Fibroblast of skin of scalp (primary cell): ENCODE measurements around the gene IGSF21. TPM values are rescaled to one million over a fixed set of nuclear protein-coding genes. Genes with fewer than 3 reads are reported as not detected.

ENCODE experiments used
- DNase-seq: peaks from one replicate; pipeline ENCODE4 v3.0.0-alpha.2; 2013
- polyA plus RNA-seq, 2 experiments: library from polyadenylated mRNA; unstranded; fragments of 120-200 nt; gene quantifications; one replicate each; pipeline ENCODE4 v1.2.1, GENCODE V29; 2013; ENCODE audit not compliant: insufficient read length in 2 of 2

The IGSF21 gene
- polyA plus RNA-seq (2013, experiment 1 of 2; ENCODE audit: insufficient read length): not detected
- polyA plus RNA-seq (2013, experiment 2 of 2; ENCODE audit: insufficient read length): 0.31 TPM

DNA sequence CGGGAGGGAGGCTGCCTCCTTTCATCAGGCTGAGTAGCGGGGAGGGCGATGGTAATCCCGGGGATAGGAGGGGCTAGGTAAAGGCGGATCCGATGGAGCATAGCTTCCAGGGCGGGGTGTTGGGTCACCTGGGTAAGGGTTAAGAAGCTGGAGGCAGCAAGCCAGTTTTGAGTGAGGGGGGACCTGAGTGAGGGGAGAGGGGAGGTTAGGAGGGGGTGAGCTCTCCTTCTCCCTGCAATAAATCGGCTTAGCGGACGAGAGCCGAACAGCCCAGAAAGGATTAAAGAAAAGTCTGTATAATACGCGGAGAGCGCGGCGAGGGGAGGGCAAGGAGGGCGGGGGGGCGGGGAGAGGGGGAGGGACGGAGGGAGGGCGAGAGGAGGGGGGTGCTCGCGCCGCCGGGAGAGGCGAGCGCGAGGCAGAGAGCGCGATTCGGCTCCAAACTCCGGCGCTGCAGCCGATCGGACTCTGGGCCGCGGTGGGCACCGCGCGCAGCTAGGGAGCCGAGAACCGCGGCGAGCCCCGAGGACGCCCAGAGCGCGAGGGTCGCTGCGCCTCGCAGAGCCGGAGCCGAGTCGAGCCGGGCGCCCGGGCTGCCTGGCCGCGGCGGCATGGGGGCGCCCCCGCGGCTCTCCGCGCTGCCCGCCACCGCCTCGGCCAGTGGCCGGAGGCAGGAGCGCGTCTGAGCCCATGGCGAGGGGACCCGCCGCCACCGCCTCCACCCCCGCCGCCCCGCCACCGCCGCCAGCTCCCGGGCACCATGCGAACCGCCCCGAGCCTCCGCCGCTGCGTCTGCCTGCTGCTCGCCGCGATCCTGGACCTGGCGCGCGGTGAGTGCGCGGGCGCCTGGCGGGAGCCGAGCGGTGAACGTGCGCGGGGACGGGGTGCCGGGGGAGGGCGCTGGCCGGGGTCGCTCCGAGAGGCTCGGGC, at the start of gene IGSF21:
IGSF21 (plus strand) TSS at position 430 of the 930 bp plus-strand sequence; CDS start at position 761, 331 bp downstream.
- DNase-seq: no peak

DNA sequence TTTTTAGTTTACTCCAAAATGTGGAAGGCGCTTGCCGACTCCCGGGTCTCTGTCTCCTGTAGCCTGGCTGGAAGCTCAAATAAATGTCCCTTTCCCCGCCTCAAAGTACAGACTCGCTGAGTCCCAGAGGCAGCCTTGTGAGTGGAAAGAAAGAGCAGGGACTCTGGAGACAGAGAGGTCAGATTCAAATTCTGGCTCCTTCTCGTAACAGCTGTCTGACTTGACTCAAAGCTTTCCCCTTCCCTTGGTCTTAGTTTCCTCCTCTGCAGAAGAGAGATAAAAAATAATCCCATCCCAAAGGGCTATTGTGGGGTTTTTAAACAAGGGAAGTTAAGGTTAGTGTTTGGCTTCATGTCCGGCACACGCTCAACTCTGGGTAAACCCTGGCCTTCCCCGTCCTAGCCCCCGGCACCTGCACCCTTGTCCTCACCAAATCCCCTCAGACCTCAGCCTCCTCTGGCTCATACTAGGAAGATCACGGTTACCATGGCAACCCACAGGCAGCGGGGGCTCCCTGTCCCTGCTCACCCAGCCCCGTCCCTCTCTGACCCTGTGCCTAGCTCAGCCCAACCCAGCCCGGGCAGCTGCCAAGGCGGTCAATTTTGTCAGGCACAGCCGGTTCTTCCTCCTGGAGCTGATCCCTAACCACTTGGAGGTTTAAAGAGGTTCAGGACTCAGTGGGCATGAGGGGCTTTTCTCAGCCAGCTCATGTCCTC, 49.2 kb upstream of the IGSF21 start:
- DNase-seq: no peak

DNA sequence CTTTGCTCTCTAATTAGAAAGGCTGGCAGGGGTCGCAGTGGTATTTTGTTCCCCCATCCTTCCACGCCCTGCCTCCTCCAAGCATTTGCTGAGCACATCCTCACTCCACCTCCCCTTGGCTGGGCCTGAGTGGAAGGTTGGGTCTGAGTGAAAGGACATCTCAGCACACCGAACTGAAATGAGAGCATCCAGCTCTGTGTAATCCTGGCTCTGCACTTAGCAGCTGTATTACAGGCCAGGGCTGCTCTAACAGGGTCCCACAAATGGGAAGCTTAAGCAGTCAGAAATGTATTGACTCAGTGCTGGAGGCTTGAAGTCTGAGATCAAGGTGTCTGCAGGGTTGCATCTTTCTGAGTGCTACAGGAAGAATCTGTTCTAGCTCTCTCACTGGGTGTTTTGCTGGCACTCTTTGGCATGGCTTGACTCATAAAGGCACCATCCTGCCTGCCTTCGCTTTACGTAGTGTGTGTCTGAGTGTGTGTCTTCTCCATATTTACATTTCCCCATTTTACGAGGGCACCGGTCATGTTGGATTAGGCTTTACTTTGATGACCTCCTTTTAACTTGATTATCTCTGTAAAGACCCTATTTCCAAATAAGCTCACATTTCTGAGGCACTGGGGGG, 48.5 kb upstream of the IGSF21 start:
- no peak for DNase-seq

DNA sequence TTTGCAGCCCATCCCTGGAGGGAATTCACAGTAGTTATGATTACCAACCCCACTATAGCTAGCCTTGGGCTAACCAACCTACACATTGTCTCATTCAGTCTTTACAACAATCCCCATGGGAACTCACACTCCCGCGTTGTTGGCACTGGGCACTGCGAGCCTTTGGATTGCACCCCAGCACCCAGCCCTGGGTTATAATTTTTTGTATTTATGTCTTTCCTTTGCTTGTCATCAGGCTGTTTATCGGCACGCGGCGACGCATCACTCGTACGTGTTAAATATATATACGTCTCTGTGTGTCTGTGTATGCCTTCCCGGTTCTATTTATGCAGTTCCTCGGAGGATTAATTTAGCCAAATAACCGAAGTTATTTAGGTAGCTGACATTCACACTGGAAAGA, 47.2 kb upstream of the IGSF21 start:
- no peak for DNase-seq

DNA sequence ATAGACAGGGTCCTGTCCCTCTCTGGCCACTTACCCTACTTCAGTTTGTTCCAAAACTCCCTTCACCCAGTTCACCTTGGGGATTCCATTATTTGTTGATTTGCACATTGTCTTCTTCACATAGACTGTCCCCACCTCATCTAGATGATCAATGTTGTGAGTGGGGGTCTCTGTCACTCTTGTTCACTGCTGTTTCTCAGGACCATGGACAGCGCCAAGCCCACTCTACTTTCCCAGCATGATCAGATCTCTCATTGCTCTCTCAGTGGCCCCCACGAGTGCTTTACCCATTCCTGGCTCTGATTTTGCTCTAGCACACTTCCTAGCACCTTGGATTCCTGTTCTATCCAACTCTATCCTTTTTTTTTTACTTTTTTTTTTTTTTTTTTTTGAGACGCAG, 45.4 kb upstream of the IGSF21 start:
- DNase-seq: no peak

DNA sequence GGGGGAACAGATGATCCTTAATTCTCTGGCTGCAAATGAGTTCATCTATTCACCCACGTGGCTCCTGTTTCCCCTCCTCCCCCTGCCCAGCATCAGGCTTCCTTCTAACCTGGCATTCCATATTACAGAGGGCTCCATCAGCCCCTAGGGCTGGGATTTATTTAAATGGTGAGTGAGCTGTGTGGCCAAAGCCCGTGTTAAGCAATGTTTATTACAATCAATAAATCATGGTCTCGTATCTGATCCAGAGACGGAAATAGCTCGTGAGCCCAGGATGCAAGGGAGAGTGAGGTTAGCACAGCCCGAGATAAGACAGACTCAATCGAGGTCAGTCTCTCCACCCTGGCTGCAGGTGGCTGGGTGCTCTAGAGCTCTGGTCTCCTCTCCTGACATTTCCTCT, 43.1 kb upstream of the IGSF21 start:
- no peak for DNase-seq

DNA sequence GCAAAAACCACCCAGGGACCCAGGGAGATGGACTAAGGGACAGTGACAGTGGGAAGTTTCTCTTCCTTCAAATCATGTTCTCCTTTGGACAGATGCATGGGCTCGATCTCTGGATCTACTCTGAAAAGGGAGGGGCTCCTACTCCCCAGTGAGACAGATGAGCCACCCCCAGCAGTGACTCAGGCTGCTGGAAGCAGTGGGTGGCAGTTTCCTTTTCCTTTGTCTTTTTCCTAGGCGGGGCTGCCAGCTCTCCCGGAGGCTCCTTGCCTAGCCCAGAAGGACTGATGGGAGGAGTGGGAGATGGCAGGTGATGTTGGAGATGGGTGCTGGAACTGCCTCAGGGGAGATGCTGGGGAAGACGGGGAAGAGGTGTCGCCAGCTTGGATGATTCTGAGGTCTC, 41.0 kb upstream of the IGSF21 start:
- no peak for DNase-seq

DNA sequence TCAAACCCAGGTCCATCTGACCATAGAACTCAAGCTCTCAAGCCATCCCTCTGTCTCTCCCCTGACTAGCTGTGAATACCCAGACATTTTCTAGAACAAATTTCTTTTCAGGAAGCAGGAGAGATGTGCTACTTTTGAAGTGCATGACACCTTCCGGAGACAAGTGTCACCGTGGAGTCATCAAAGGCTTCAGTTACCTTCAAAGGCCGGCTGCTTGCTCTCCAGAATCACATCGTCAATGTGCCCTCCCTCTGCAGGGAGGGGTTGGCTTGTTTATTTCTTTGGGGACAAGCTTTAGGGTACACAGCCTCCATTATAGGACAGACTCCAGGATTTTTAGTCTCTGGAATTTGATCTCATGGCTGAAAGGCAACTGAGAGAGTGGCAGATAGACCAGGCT, 37.7 kb upstream of the IGSF21 start:
- DNase-seq: no peak

DNA sequence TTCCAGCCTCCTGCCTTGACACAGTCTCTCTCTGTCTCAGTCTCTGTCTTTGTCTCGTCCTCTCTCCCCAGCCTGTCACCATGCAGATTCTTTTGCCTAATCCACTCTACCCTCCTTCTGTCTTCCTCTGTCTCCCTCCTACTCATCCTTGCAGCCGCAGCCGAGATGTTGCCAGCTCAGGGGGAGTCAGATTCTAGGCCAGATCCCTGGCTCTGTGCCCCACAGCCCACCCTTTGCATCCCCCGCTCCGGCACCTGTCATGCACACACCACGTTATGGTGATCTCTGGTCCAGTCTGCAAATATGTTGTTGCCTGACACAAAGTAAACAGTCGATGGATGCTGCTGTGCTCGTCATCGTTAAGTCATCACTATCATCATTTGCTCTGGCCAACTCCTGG, 35.5 kb upstream of the IGSF21 start:
- no peak for DNase-seq

DNA sequence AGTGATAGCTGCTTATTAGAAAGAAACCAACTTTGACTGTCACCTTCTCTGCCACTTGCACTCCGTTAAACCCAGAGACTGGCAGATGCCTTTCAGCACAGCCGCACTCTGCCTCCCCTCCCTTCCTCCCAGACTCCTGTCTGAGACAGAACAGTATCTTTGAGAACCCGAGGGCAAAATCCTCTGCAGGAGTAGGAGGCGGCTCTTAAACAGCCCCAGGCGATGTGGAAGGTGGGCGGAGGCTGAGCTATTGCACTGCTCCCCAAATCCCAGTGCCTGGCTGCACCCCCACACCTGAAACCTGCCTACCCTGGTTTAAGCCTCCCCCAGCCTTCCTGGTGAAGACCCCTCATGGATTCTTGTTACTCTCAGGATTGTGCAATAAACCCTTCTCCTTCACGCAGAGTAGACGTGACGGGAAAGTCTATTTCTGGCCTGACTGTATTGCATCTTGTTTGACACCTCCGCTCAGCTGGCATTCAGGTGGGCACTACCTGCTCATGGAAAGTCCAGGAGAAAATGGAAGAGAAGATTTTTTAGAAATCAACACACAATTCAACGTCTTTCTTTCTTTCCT, 34.4 kb upstream of the IGSF21 start:
- no peak for DNase-seq

DNA sequence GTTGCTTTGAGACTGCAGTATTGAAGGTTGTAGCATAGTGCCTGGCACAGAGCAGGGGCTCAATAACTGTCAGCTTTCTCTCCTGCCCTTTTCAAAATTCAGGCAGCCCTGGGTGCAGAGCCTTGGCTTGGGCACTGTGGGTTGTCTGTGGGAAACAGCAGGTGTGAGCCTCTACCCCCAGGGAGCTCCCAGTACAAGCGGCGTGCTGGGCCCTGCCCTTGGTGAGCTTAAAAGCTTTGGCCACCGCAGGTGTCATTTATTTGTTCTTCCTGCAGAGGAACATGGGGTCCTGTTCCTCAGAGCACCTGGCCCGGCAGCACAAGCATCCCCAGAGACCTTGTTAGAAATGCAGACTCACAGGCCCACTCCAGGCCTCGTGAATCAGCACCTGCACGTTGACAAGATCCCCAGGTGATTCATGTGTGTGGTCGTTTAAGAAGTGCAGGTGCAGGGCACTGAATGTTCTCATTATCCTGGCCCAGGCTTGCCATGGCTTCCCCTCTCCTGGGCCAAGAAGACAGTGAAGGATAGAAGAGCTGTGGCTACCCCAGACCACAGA, 29.9 kb upstream of the IGSF21 start:
- no peak for DNase-seq

DNA sequence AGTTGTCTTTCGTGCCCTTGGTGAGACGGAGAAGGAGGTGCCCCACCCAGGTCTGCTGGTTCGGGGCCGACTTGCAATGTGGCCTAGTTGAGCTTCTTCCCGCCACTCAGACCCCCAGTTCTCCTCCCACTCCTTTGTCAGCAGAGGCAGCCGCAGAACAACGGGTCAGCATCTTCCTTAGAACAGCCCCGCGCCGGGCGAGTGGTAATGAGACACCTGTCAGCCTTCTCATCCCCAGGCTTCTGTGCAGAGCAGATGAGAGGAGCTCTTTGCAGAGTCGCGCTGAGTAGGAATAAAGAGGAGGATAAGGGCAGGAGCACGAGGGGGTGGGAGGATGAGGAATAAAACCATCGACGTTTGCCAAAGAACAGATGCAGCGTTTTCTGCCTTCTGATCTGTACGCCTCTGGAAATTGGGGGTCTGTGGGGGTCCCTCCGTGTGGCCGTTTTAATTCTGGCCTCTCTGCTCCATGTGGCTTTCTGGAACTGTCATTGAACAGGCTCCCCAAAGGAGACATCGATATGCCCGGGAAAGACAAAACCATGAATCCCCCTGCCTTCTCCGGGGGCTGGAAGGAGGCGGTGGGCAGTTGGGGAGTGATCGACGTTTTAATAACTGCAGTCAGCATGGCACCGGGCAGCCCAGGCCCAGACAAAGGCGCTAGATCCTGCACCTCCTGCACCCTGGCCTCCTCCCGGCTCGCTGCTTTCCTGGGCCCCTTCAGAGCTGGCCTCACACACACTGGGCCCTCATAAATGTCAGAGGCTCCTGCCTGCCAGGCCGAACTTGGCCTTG, 27.5 kb upstream of the IGSF21 start:
- no peak for DNase-seq

DNA sequence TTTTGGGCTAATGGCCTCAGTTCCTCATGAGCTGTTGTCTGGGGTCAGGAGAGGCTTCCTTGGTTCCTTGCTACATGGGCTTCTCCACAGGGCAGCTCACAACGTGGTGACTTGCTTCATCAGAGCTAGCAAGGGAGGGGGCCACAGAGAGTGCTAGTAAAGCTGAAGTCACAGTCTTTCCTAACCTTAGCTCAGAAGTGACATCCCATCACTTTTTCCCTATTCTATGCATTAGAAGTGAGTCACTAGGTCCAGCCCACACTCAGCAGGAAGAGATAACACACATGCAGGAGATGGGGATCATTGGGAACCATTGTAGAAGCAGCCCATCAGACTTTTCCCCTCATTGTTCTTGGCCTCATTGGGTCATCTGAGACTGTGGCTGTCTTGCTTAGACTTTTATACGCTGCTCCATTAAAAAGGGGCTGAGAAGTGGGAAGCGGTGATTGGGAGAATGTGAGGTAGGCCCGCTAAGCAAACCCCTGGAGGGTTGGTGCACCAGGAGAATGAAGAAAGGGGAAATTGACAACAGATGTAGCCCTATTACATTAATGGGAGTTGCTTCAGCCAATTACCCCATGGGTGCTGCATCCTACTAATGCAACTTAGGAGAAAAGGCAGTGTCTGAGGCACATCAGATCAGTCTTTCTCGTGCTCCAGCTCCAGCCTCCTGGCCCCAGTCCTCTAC, 22.1 kb upstream of the IGSF21 start:
- no peak for DNase-seq

DNA sequence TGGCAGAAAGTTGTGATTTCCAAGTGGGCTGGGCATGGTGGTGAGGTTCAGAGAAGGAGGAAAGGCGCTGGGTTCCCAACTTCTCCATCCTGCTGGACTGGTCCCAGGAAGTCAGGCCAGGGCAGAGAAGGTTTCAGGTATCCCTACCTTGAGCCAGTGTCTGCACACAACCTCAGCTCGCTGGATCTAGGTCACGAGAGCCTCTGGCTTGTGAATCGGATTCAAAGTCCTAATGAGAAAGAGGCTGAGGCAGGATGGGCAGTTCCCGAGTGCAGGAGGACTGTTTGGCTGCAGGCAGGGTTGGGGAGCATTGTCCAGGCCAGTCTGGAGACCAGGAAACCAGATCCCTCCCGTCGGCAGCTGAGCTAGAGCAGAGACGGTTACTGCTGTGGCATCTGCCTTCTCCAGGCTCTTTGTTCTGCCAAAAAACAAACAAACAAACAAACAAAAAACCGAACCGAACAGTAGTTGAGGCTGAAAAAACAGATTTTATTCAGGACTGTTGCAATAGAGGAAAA, 19.5 kb upstream of the IGSF21 start:
- DNase-seq: no peak

DNA sequence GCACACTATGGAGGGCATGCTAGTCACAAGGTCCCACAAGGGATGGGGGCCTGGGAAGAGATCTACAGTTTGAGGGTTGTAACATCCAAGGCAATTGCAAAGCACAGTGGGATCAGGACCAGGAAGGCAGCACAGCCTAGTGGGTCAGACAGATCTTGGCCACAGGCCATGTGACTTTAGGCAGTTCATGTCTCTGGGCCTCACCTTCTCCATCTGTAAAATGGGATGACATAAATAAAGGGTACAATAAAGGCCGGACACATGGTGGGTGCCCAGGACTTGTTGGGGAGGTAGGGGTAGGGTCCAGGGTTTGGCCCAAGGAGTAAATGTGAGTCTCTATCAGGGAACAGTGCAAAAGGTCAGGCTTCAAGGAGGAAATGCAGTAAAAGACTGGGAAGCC, 18.1 kb upstream of the IGSF21 start:
- no peak for DNase-seq

DNA sequence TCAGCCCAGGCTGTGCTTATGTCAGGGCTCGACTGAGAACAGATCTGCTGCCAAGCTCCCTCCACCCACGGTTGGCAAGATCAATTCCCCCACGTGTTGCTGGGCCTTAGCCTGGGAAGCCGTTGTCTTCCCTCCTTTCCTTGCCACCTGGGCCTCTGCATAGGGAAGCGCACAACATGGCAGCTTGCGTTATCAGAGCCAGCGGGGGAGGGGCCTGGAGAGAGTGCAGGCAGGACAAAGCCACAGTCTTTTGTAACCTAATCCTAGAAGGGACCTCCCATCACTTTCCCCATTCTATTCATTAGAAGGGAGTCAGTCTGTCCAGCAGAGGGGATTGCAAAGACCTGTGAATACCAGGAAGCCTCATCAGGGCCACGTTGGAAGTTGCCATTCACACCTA, 17.0 kb upstream of the IGSF21 start:
- no peak for DNase-seq

DNA sequence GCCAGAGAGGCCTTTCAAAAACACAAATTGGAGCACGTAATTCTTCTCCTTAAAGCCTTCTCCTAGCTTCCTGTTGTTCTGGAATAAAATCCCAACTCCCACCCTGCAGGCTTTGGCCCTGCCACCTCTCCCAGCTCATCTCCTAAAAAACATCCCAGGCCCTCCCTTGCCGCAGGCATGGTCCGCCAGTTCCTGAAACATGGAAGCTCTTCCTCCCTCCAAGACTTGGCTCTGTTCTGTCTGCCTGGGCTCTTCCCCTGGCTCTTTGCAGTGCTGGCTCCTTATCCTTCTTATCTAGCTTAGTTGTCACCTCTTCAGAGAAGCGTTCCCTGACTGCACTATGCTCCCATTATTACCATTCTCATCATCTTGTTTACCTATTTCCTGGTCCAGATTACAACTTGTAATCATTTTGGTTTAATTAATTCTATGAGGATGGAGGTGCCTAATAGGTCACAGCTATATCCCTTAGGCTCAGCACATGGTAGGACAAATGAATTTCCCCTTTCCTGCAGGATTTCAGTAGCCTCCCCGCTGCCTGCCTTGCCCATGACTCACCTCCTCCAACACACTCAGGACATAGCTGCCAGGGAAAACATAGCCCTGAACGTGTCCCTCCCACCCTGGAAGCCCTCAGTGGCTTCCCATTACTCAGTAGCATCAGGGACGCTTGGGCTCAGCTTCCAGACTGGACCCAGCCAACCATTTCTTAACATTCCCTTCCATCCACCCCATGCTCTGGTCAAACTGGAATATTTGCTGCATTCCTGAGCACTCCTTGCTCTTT, 15.7 kb upstream of the IGSF21 start:
- DNase-seq: peak; percentile 85

DNA sequence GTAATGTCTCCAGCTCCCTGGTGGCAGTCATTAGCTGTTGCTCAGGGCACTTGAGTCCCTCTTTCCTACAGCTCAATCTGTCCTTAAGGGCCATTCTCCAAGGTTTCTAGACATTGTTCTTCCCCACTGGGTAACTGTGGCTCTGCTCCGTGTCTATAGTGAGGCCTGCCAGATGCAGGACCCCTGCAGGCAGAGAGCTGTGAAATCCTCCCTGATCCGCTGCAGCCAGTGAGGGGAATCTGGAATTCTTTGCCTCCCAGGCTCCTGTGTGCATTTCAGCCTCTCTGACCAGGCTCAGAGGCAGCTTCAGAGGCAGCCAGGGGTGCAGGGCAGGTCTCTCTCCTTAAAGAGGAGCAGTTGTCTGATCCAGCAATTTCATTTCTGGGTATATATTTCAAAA, 14.4 kb upstream of the IGSF21 start:
- no peak for DNase-seq

DNA sequence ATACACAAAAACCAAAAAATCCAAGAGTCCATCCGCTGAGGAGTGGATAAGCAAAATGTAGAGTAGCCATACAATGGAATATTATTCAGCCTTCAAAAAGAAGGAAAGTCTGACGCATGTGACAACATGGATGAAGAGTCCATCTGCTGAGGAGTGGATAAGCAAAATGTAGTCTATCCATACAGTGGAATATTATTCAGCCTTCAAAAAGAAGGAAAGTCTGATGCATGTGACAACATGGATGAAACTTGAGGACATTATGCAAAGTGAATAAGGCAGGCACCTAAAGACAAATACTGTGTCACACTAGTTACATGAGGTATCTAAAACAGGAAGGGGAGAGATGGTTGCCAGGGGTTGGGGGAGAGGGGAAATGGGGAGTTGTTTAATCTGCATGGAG, 14.0 kb upstream of the IGSF21 start:
- no peak for DNase-seq

DNA sequence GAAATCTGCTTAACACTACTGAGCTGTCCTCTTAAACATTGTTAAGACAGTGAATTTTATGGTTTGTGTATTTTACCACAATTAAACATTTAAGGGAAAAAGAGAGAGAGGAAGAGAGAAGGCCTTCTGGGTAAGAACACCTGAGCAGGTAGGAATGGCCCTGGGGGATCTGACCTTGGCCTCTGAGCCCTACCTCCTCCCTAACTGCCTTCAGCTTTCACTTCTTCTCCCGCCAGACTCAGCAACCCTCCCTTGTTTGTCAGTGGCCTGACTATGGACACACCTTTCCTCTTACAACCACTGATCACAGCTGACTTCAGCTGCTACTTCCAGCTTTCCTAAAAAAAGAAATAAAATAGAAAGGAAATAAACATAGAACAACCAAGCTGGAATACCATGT, 13.5 kb upstream of the IGSF21 start:
- DNase-seq: no peak
